Mesenchymal stem cell (in vitro differentiated cells and primary cell): ENCODE measurements around the gene YJU2.
A peak's percentile ranks its signal among the peaks of the same experiment; 100 is the strongest.

Experiments used
- DNase-seq: peaks from one replicate; pipeline ENCODE4 v3.0.0-alpha.2; 2013
- H2AFZ ChIP-seq: one replicate; pipeline ENCODE4 v1.6.1; 2013; ENCODE audit warnings: low read depth, mild to moderate bottlenecking, control low read depth, inconsistent platforms, low read length, moderate library complexity
- H2AK5ac ChIP-seq: 2 replicates; pipeline ENCODE4 v1.6.1; 2013; ENCODE audit warnings: low read length, moderate library complexity, mild to moderate bottlenecking, inconsistent platforms; ENCODE audit not compliant: severe bottlenecking
- H2BK120ac ChIP-seq: one replicate; pipeline ENCODE4 v1.6.1; 2013; ENCODE audit warnings: low read depth, mild to moderate bottlenecking, inconsistent platforms, low read length, moderate library complexity
- H2BK12ac ChIP-seq, 2 experiments: one replicate each; pipeline ENCODE4 v1.6.1; 2013; ENCODE audit warnings: inconsistent platforms in 2 of 2, low read length in 2 of 2, mild to moderate bottlenecking in 2 of 2, moderate library complexity in 2 of 2, control low read depth in 1 of 2
- H2BK15ac ChIP-seq: one replicate; pipeline ENCODE4 v1.6.1; 2013; ENCODE audit warnings: mild to moderate bottlenecking, low read depth, inconsistent platforms; ENCODE audit not compliant: poor library complexity, severe bottlenecking
- H2BK5ac ChIP-seq: 2 replicates; pipeline ENCODE4 v1.6.1; 2013; ENCODE audit warnings: low read depth, mild to moderate bottlenecking, low read length, control low read depth, inconsistent platforms; ENCODE audit not compliant: poor library complexity, severe bottlenecking
- H3K14ac ChIP-seq, 2 experiments: one replicate each; pipeline ENCODE4 v1.6.1; 2013; ENCODE audit warnings: inconsistent platforms in 2 of 2, low read length in 2 of 2, control low read depth in 1 of 2, mild to moderate bottlenecking in 1 of 2, moderate library complexity in 1 of 2
- H3K18ac ChIP-seq, 2 experiments: one replicate each; pipeline ENCODE4 v1.6.1; 2013; ENCODE audit warnings: inconsistent platforms in 2 of 2, low read length in 2 of 2, control low read depth in 1 of 2, low read depth in 1 of 2, mild to moderate bottlenecking in 1 of 2
- H3K23ac ChIP-seq, 2 experiments: one replicate each; pipeline ENCODE4 v1.6.1; 2013; ENCODE audit warnings: inconsistent platforms in 2 of 2, low read length in 2 of 2, mild to moderate bottlenecking in 2 of 2, moderate library complexity in 2 of 2, control low read depth in 1 of 2
- H3K27ac ChIP-seq: 2 replicates; pipeline ENCODE4 v1.5.1; 2013; ENCODE audit warnings: mild to moderate bottlenecking, moderate library complexity, low read length, control low read depth, inconsistent platforms; ENCODE audit not compliant: poor library complexity, severe bottlenecking
- H3K27me3 ChIP-seq, 2 experiments: 2 replicates each; pipeline versions ENCODE4 v1.6.1 to v1.7.0; 2013; ENCODE audit warnings: low read length in 2 of 2, mild to moderate bottlenecking in 2 of 2, moderate library complexity in 2 of 2, control low read depth in 1 of 2, inconsistent platforms in 1 of 2; ENCODE audit not compliant: control insufficient read depth in 1 of 2, insufficient read depth in 1 of 2
- H3K36me3 ChIP-seq, 2 experiments: 2 replicates each; pipeline versions ENCODE4 v1.6.1 to v1.7.0; 2013; ENCODE audit warnings: low read length in 2 of 2, control low read depth in 1 of 2, inconsistent platforms in 1 of 2, low read depth in 1 of 2, mild to moderate bottlenecking in 1 of 2; ENCODE audit not compliant: insufficient read depth in 2 of 2, control insufficient read depth in 1 of 2
- H3K4ac ChIP-seq, 2 experiments: one replicate each; pipeline ENCODE4 v1.6.1; 2013; ENCODE audit warnings: inconsistent platforms in 2 of 2, low read length in 2 of 2, mild to moderate bottlenecking in 2 of 2, moderate library complexity in 2 of 2, control low read depth in 1 of 2, low read depth in 1 of 2
- H3K4me1 ChIP-seq: 2 replicates; pipeline ENCODE4 v1.6.1; 2013; ENCODE audit warnings: low read depth, low read length, control low read depth; ENCODE audit not compliant: control insufficient read depth, insufficient read depth
- H3K4me2 ChIP-seq: 2 replicates; pipeline ENCODE4 v1.6.1; 2013; ENCODE audit warnings: low read length, mild to moderate bottlenecking, inconsistent platforms; ENCODE audit not compliant: poor library complexity, severe bottlenecking
- H3K4me3 ChIP-seq, 2 experiments: 2 replicates each; pipeline versions ENCODE4 v1.5.1 to v1.7.0; 2013; ENCODE audit warnings: low read length in 2 of 2, mild to moderate bottlenecking in 2 of 2, control low read depth in 1 of 2, low read depth in 1 of 2; ENCODE audit not compliant: insufficient read depth in 1 of 2
- H3K79me1 ChIP-seq: replicated peaks from 2 replicates; pipeline ENCODE4 v1.6.1; 2013; ENCODE audit warnings: mild to moderate bottlenecking, control low read depth, low read length, inconsistent platforms; ENCODE audit not compliant: poor library complexity, severe bottlenecking
- H3K9ac ChIP-seq: 2 replicates; pipeline ENCODE4 v1.7.0; 2013; ENCODE audit warnings: mild to moderate bottlenecking, low read length, moderate library complexity
- H3K9me3 ChIP-seq: 2 replicates; pipeline ENCODE4 v1.7.0; 2013; ENCODE audit warnings: mild to moderate bottlenecking, low read length; ENCODE audit not compliant: control insufficient read depth
- H4K8ac ChIP-seq: one replicate; pipeline ENCODE4 v1.6.1; 2013; ENCODE audit warnings: inconsistent platforms, mild to moderate bottlenecking, low read length, moderate library complexity
- H4K91ac ChIP-seq: one replicate; pipeline ENCODE4 v1.6.1; 2013; ENCODE audit warnings: mild to moderate bottlenecking, low read length, inconsistent platforms
- WGBS: methylation state at CpG from one replicate; pipeline ENCODE4 v1.1.7; 2013; ENCODE audit warnings: mixed read lengths; 5-methylcytosine and 5-hydroxymethylcytosine counted together

YJU2 gene

DNA sequence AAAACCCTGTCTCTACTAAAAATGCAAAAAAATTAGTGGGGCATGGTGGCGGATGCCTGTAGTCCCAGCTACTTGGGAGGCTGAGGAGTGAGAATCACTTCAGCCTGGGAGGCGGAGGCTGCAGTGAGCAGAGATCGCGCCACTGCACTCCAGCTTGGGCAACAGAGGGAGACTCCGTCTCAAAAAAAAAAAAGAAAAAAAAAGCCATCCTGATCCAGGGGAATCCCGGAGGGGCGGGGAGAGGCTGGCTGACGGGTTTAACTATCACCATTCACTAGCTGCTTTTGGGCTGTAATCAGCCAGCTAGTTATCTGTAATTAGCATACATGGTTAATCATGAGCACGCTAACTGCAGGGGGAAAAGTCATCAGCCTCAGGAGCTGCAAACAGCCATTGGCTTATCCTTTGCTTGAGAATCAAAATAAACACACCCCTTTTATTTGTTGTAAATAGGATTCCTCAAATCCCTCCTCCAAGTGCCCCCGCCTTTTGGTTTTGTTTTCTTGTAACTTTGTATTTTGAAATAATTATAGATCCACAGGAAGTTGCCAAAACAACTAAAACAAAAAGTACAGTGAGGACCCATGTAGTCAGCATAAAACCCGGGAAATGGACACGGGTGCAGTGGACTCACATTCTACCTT is 67.1 kb downstream of the YJU2 start:
- Histone ChIP-seq H3K4me1 (no peaks in the 10 kb centered on the region), H3K4me2 (no peak overlapping the region), H3K14ac (no peak overlapping the region), H3K23ac (no peak overlapping the region), H2BK12ac (no peak overlapping the region), H2BK120ac (no peak overlapping the region), H3K36me3 (peaks cover 0 to 32% of the 10 kb centered on the region in 2 experiments), H3K9ac (peak overlapping the region; percentile 41), H4K91ac (no peak overlapping the region), H3K9me3 (no peaks in the 10 kb centered on the region), H3K27me3 (no peaks in the 10 kb centered on the region), H2AFZ (no peak overlapping the region), H2AK5ac (no peak overlapping the region), H2BK15ac (no peak overlapping the region), H3K18ac (no peak overlapping the region), H3K79me1 (no peaks in the 10 kb centered on the region), H3K4ac (no peak overlapping the region), H3K27ac (no peak overlapping the region), H4K8ac (no peak overlapping the region), H3K4me3 (peak overlapping the region in 1 of 2 experiments; percentile 49), H2BK5ac (no peak overlapping the region)
- WGBS = 85% methylated on average over 11 of the region's 12 CpGs
- no peak for DNase-seq

DNA sequence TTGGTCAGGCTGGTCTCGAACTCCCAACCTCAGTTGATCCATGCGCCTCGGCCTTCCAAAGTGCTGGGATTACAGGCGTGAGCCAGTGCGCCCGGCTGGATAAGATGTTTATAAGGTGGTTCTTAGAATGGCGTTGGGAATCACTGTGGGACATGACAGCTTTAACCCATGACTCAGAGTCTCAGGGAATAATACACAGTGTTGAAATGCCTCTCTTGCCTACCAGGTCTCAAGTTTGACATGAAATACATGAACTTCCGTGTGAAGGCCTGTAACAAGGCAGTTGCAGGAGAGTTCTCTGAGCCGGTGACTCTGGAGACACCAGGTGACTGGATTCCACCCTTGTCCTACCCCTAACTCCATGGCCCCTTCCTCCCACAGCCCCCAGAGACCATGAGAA is 70.1 kb downstream of the YJU2 start:
- no peak overlapping the region for H3K14ac ChIP-seq
- no peak overlapping the region for H3K4me2 ChIP-seq
- H3K9ac ChIP-seq = no peak overlapping the region
- no peak overlapping the region for H2AK5ac ChIP-seq
- H2BK5ac ChIP-seq = no peak overlapping the region
- H3K79me1 ChIP-seq = no peaks in the 10 kb centered on the region
- H4K91ac ChIP-seq = no peak overlapping the region
- 93% methylated on average over 9 of the region's 9 CpGs for WGBS
- H3K4me1 ChIP-seq = no peaks in the 10 kb centered on the region
- DNase-seq = peak; percentile 18
- no peak overlapping the region for H3K27ac ChIP-seq
- H3K23ac ChIP-seq = no peak overlapping the region
- H3K4ac ChIP-seq = no peak overlapping the region
- no peak overlapping the region for H2BK15ac ChIP-seq
- peaks cover 0 to 13% of the 10 kb centered on the region in 2 experiments for H3K27me3 ChIP-seq
- H2BK120ac ChIP-seq = no peak overlapping the region
- H3K18ac ChIP-seq = no peak overlapping the region
- H4K8ac ChIP-seq = no peak overlapping the region
- H3K4me3 ChIP-seq = no peak overlapping the region
- peaks cover 6% of the 10 kb centered on the region for H3K9me3 ChIP-seq
- no peak overlapping the region for H2BK12ac ChIP-seq
- H2AFZ ChIP-seq = no peak overlapping the region
- peaks cover 0 to 16% of the 10 kb centered on the region in 2 experiments for H3K36me3 ChIP-seq

DNA sequence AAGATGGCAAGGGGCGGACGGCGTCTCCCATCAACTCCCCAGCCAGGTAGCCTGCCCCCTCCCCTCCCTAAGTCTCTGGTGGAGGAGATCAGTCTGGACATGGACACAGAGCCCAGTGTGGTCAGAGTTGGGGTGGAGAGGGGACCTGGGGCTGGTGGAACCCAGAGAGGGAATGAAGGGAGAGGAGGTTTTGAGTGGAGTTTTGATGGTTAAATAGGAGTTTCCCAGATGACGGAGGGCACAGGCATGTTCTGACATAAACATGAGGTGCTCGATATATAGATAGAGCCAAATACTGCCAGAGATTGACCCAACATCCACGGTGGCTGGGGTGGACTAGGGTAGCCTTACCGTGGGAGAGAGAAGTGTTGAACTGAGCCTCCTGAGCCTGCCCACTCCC is 71.6 kb downstream of the YJU2 start:
- no peak overlapping the region for H3K23ac ChIP-seq
- H3K14ac ChIP-seq = no peak overlapping the region
- no peaks in the 10 kb centered on the region for H3K79me1 ChIP-seq
- H2BK12ac ChIP-seq = no peak overlapping the region
- no peak overlapping the region for H4K8ac ChIP-seq
- H2BK5ac ChIP-seq = no peak overlapping the region
- no peaks in the 10 kb centered on the region for H3K4me1 ChIP-seq
- no peak overlapping the region for H3K4me3 ChIP-seq
- H3K27me3 ChIP-seq = peaks cover 0 to 13% of the 10 kb centered on the region in 2 experiments
- H3K9ac ChIP-seq = no peak overlapping the region
- H2BK120ac ChIP-seq = no peak overlapping the region
- H3K9me3 ChIP-seq = peaks cover 13% of the 10 kb centered on the region
- no peak overlapping the region for H3K4ac ChIP-seq
- WGBS = 100% methylated on average over 2 of the region's 7 CpGs
- no peak overlapping the region for H3K27ac ChIP-seq
- no peak overlapping the region for H2AFZ ChIP-seq
- DNase-seq = no peak
- H2AK5ac ChIP-seq = no peak overlapping the region
- H3K4me2 ChIP-seq = no peak overlapping the region
- H4K91ac ChIP-seq = no peak overlapping the region
- peaks cover 0 to 20% of the 10 kb centered on the region in 2 experiments for H3K36me3 ChIP-seq
- no peak overlapping the region for H3K18ac ChIP-seq
- no peak overlapping the region for H2BK15ac ChIP-seq
